ENCODE results near the gene POU2AF3. TPM values are rescaled to one million over a fixed set of nuclear protein-coding genes. Genes with fewer than 3 reads are reported as not detected.

Gene POU2AF3
- polyA plus RNA-seq, 2 of the 4 experiments (the other 2 are of a cell fraction): 0.63 to 2.9 TPM

GRCh38 chr11:111335549-111335948, 37.2 kb downstream of the POU2AF3 start:
- peaks cover 22% of the 10 kb centered on the region for H3K4me1 ChIP-seq
- H3K27ac ChIP-seq: peak overlapping the region; percentile 56 to 58; a peak in 5 of 6 replicates
- ChIA-PET CTCF (no interaction called here), POLR2A (no interaction called here)
- no peak for TF ChIP-seq TP53 (CRISPR knock-in tag; IDR thresholded peaks at IDR 0.05)
- no peak for TF ChIP-seq EHMT2 (IDR thresholded peaks at IDR 0.05; ENCODE audit: low read depth)
- TF ChIP-seq ZFP36 (IDR thresholded peaks at IDR 0.05; ENCODE audit: borderline replicate concordance, partially characterized antibody): no peak
- no peak for TF ChIP-seq ESRRA (IDR thresholded peaks at IDR 0.05; ENCODE audit: borderline replicate concordance, low read length)
- no peak for TF ChIP-seq EP300 (IDR thresholded peaks at IDR 0.05)
- TF ChIP-seq POLR2A (IDR thresholded peaks at IDR 0.05; ENCODE audit: low read length): no peak
- H3K4me2 ChIP-seq: peak overlapping the region; percentile 70
- FAIRE-seq (no peak), ATAC-seq (no peak; a peak in 2 of 6 replicates), DNase-seq (ENCODE audit: low read depth in 1 of 2, low spot score in 1 of 2) (no peak)
- WGBS (ENCODE audit: missing lambda C conversion rate): 75% methylated on average over 6 of the region's 6 CpGs
- H3K4me3 ChIP-seq: no peak overlapping the region
- H3K9me3 ChIP-seq: no peaks in the 10 kb centered on the region

GRCh38 chr11:111336062-111336461, 37.7 kb downstream of the POU2AF3 start:
- TF ChIP-seq ZNF302 (CRISPR knock-in tag; IDR thresholded peaks at IDR 0.05) (no peak), KDM1A (IDR thresholded peaks at IDR 0.05; ENCODE audit: low read depth) (no peak), NPAS2 (CRISPR knock-in tag; IDR thresholded peaks at IDR 0.05; ENCODE audit: borderline replicate concordance) (no peak), HMGXB4 (CRISPR knock-in tag; IDR thresholded peaks at IDR 0.05; ENCODE audit: borderline replicate concordance) (no peak), MAX (IDR thresholded peaks at IDR 0.05) (no peak)
- ChIA-PET CTCF (no interaction called here), POLR2A (no interaction called here)
- Histone ChIP-seq H3K27ac (no peak overlapping the region), H3K4me2 (no peak overlapping the region), H3K4me3 (no peak overlapping the region), H3K4me1 (peaks cover 22% of the 10 kb centered on the region), H3K9me3 (no peaks in the 10 kb centered on the region)
- 88% methylated on average over 4 of the region's 4 CpGs for WGBS (ENCODE audit: missing lambda C conversion rate)
- FAIRE-seq (no peak), DNase-seq (ENCODE audit: low read depth in 1 of 2, low spot score in 1 of 2) (no peak), ATAC-seq (no peak)

GRCh38 chr11:111336582-111337256, 38.4 kb downstream of the POU2AF3 start:
- Histone ChIP-seq H3K4me2 (no peak overlapping the region), H3K4me3 (no peak overlapping the region), H3K4me1 (peaks cover 22% of the 10 kb centered on the region), H3K27ac (no peak overlapping the region), H3K9me3 (no peaks in the 10 kb centered on the region)
- WGBS (ENCODE audit: missing lambda C conversion rate): 56% methylated on average over 2 of the region's 2 CpGs
- ATAC-seq (no peak), DNase-seq (ENCODE audit: low read depth in 1 of 2, low spot score in 1 of 2) (no peak), FAIRE-seq (no peak)
- ChIA-PET POLR2A (no interaction called here), CTCF (interaction anchor here (1.2 kb wide), 1 partner anchor 38 kb away, joined by 6 read pairs; no protein-coding TSS in a partner anchor)
- no peak for TF ChIP-seq POLR2AphosphoS2 (conservative IDR thresholded peaks at IDR 0.05; ENCODE audit: low read length)
- no peak for TF ChIP-seq SREBF2 (IDR thresholded peaks at IDR 0.05)
- no peak for TF ChIP-seq POLR2A (IDR thresholded peaks at IDR 0.05; ENCODE audit: low read length)
- no peak for TF ChIP-seq GATA3 (IDR thresholded peaks at IDR 0.05; ENCODE audit: borderline replicate concordance)
- TF ChIP-seq E2F6 (IDR thresholded peaks at IDR 0.05; ENCODE audit: borderline replicate concordance, low read depth): no peak
- no peak for TF ChIP-seq CHD4 (IDR thresholded peaks at IDR 0.05; ENCODE audit: borderline replicate concordance)
- no peak for TF ChIP-seq HES2 (IDR thresholded peaks at IDR 0.05)
- TF ChIP-seq MAZ (IDR thresholded peaks at IDR 0.05; ENCODE audit: borderline replicate concordance, low read depth, low read length): no peak
